ENCODE data around the gene SCFD2.

GRCh38 chr4:53066155-53066554 lies 299.7 kb downstream of the SCFD2 start:
- TF ChIP-seq YY1 (IDR thresholded peaks at IDR 0.05; ENCODE audit: insufficient read depth, insufficient read length), result no peak
- no peak for TF ChIP-seq SUZ12 (IDR thresholded peaks at IDR 0.05; ENCODE audit: extremely low read depth, insufficient read depth, insufficient read length)
- TF ChIP-seq ZNF274 (IDR thresholded peaks at IDR 0.05; ENCODE audit: low read depth, low read length), result no peak
